Caco-2 (cell line): ENCODE results near the gene RBFOX1. TPM values are rescaled to one million over a fixed set of nuclear protein-coding genes. Genes with fewer than 3 reads are reported as not detected.

Experiments
- BruUV-seq: library from RNA; stranded (reverse); fragments of 400-500 nt; replicated peaks from 2 replicates; lab custom pipeline; 2021; lab: Mats Ljungman, UMichigan
- CTCF ChIA-PET: fragments of 300-600 bp; sonication (Branson Sonifier 250); formaldehyde crosslinking; loops from one replicate; lab custom pipeline; 2022; ENCODE audit warnings: antibody characterized with exemption; lab: Charles Lee
- POLR2A ChIA-PET: fragments of 300-600 bp; sonication (Branson Sonifier 250); formaldehyde crosslinking; loops from one replicate; lab custom pipeline; 2022; ENCODE audit warnings: antibody characterized with exemption; lab: Charles Lee
- DNase-seq, 2 experiments: peaks; one replicate each; pipeline versions ENCODE4 v3.0.0 to v3.0.0-alpha.2; 2020 to 2022
- H3K27me3 ChIP-seq: replicated peaks from 2 replicates; pipeline ENCODE4 v1.6.0; 2011; ENCODE audit warnings: low read length; ENCODE audit not compliant: control insufficient read depth, insufficient read depth
- H3K36me3 ChIP-seq: 2 replicates; pipeline ENCODE4 v1.5.1; 2011; ENCODE audit warnings: low read length; ENCODE audit not compliant: control insufficient read depth, insufficient read depth
- H3K4me1 ChIP-seq: fragments of 250-450 bp; sonication (Bioruptor Pico); 2 replicates; pipeline ENCODE4 v1.5.1; 2020; ENCODE audit warnings: mild to moderate bottlenecking
- H3K4me3 ChIP-seq: 2 replicates; pipeline ENCODE4 v1.5.1; 2011; ENCODE audit warnings: low read depth, mild to moderate bottlenecking, control low read depth, low read length
- H3K9me3 ChIP-seq: fragments of 250-450 bp; sonication (Bioruptor Pico); 2 replicates; pipeline ENCODE4 v1.5.1; 2020; ENCODE audit warnings: mild to moderate bottlenecking, moderate library complexity
- H3K27ac Mint-ChIP-seq: one replicate; pipeline ENCODE4 v1.8.0; 2022; ENCODE audit warnings: mixed read lengths; ENCODE audit not compliant: unreplicated experiment
- H3K27me3 Mint-ChIP-seq: one replicate; pipeline ENCODE4 v1.8.0; 2022; ENCODE audit warnings: mixed read lengths; ENCODE audit not compliant: insufficient read depth, unreplicated experiment
- H3K36me3 Mint-ChIP-seq: one replicate; pipeline ENCODE4 v1.8.0; 2022; ENCODE audit warnings: mild to moderate bottlenecking, mixed read lengths; ENCODE audit not compliant: insufficient read depth, unreplicated experiment
- H3K4me1 Mint-ChIP-seq: one replicate; pipeline ENCODE4 v1.8.0; 2022; ENCODE audit warnings: low read depth, mixed read lengths; ENCODE audit not compliant: unreplicated experiment
- H3K4me3 Mint-ChIP-seq: one replicate; pipeline ENCODE4 v1.8.0; 2022; ENCODE audit warnings: mild to moderate bottlenecking, moderate library complexity, mixed read lengths; ENCODE audit not compliant: unreplicated experiment
- H3K9me3 Mint-ChIP-seq: one replicate; pipeline ENCODE4 v1.8.0; 2022; ENCODE audit warnings: mixed read lengths; ENCODE audit not compliant: unreplicated experiment
- intact Hi-C: fragments of 100-400 bp; cut with micrococcal nuclease; formaldehyde crosslinking; loops from one replicate; pipeline ENCODE4 v1.10.0; 2022; ENCODE audit not compliant: unreplicated experiment
- total RNA-seq: library from RNA; stranded (reverse); gene quantifications from 2 replicates; pipeline ENCODE4 v1.2.3, GENCODE V29; 2022
- TF ChIP-seq, protein P1 (sequence below), 2 experiments: fragments of 200-600 bp in 1 of 2; IDR thresholded peaks; 1 replicate in 1 of 2; 2 replicates in 1 of 2; pipeline versions ENCODE4 v1.5.1 to v1.8.0; 2011 to 2022; ENCODE audit warnings: antibody characterized with exemption in 1 of 2, control low read depth in 1 of 2, inconsistent platforms in 1 of 2, low read depth in 1 of 2, low read length in 1 of 2, mild to moderate bottlenecking in 1 of 2, moderate library complexity in 1 of 2; ENCODE audit not compliant: insufficient read depth in 1 of 2, severe bottlenecking in 1 of 2, unreplicated experiment in 1 of 2

Gene RBFOX1
- total RNA-seq, 1 experiment from 2014 or later: 0.91 TPM

DNA sequence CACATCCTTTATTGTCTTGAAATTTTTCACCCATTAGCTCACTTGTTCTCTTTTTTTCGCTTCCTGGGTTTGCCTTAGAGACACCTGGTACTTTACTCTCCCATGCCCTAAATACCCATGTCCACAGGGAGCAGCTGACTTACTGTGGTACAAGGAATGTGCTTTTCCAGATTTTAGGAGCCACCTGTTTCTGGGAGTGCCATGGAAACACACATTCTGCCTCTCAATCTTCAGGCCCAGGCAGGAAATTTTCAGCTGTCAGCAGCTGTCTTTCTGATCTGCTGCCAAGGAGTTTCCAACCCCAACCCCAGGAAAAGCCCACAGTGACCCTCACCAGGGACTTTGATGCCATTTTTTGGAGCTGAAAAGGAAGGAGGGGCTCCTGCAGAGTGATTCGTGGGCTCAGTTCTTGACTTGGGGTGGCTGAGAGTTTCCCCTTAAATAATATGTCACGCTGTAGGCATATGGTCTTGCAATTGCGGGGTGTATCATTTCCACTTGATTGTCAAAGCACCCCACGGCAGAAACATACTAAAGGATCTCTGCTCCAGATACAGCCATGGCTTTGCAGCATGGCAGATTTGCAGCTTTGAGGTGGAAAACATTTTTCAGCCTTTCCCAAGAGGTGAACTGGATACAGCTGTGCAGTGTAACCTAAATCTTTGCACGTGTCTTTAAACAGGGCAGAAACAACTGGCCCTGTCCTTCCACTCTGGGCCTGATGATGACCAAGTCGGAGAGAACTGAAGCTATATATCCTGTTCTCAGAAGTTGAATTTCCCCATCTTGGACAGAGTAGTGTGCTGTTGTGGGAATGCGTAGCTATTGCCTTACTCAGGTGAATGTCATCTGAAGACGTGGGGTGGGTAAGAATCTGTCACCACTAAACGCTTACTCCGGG, 19.2 kb downstream of the RBFOX1 start:
- BruUV-seq: no TSS peak
- no peak for DNase-seq
- Histone ChIP-seq H3K4me1 (no peaks in the 10 kb centered on the region), H3K4me3 (no peak overlapping the region), H3K9me3 (no peaks in the 10 kb centered on the region), H3K36me3 (no peaks in the 10 kb centered on the region), H3K27me3 (no peaks in the 10 kb centered on the region)
- Mint-ChIP-seq H3K4me3 (no peak overlapping the region), H3K9me3 (peaks cover 9% of the 10 kb centered on the region), H3K27ac (no peak overlapping the region), H3K36me3 (no peaks in the 10 kb centered on the region), H3K4me1 (no peaks in the 10 kb centered on the region), H3K27me3 (peaks cover 12% of the 10 kb centered on the region)
- intact Hi-C loops: no loop called here
- ChIA-PET CTCF (no interaction called here), POLR2A (no interaction called here)
- TF ChIP-seq, protein P1, sequence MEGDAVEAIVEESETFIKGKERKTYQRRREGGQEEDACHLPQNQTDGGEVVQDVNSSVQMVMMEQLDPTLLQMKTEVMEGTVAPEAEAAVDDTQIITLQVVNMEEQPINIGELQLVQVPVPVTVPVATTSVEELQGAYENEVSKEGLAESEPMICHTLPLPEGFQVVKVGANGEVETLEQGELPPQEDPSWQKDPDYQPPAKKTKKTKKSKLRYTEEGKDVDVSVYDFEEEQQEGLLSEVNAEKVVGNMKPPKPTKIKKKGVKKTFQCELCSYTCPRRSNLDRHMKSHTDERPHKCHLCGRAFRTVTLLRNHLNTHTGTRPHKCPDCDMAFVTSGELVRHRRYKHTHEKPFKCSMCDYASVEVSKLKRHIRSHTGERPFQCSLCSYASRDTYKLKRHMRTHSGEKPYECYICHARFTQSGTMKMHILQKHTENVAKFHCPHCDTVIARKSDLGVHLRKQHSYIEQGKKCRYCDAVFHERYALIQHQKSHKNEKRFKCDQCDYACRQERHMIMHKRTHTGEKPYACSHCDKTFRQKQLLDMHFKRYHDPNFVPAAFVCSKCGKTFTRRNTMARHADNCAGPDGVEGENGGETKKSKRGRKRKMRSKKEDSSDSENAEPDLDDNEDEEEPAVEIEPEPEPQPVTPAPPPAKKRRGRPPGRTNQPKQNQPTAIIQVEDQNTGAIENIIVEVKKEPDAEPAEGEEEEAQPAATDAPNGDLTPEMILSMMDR (IDR thresholded peaks at IDR 0.05; ENCODE audit: insufficient read depth in 1 of 2, low read depth in 1 of 2, low read length in 1 of 2, severe bottlenecking in 1 of 2, unreplicated experiment in 1 of 2): no peak

DNA sequence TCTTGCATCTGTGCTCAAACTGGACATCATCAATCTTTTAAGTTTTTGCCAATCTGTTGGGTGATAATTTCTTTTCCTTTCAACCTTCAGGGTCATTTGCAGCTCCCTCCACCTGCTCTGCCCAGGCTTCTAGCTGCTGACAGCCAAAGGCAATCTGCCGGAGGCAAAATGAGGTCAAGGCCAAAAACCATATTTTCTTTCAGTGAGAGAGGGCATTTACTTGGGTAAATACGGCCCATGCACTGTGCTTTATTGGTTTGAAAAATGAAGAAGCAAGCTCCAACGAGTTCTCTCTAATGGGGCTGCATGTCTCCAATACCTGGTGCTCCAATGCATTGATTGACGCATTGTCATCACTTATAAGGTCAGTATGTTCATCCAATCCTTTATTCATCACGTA, 23.1 kb downstream of the RBFOX1 start:
- no TSS peak for BruUV-seq
- Mint-ChIP-seq H3K27me3 (peaks cover 18% of the 10 kb centered on the region), H3K9me3 (peaks cover 9% of the 10 kb centered on the region), H3K4me1 (no peaks in the 10 kb centered on the region), H3K27ac (no peak overlapping the region), H3K4me3 (no peak overlapping the region), H3K36me3 (no peaks in the 10 kb centered on the region)
- no peak overlapping the region for H3K4me3 ChIP-seq
- TF ChIP-seq, protein P1 (IDR thresholded peaks at IDR 0.05; ENCODE audit: insufficient read depth in 1 of 2, low read depth in 1 of 2, low read length in 1 of 2, severe bottlenecking in 1 of 2, unreplicated experiment in 1 of 2): no peak
- DNase-seq: no peak
- intact Hi-C loops: no loop called here
- ChIA-PET CTCF (no interaction called here), POLR2A (no interaction called here)
- no peaks in the 10 kb centered on the region for H3K36me3 ChIP-seq
- no peaks in the 10 kb centered on the region for H3K27me3 ChIP-seq
- H3K4me1 ChIP-seq: no peaks in the 10 kb centered on the region
- no peaks in the 10 kb centered on the region for H3K9me3 ChIP-seq

DNA sequence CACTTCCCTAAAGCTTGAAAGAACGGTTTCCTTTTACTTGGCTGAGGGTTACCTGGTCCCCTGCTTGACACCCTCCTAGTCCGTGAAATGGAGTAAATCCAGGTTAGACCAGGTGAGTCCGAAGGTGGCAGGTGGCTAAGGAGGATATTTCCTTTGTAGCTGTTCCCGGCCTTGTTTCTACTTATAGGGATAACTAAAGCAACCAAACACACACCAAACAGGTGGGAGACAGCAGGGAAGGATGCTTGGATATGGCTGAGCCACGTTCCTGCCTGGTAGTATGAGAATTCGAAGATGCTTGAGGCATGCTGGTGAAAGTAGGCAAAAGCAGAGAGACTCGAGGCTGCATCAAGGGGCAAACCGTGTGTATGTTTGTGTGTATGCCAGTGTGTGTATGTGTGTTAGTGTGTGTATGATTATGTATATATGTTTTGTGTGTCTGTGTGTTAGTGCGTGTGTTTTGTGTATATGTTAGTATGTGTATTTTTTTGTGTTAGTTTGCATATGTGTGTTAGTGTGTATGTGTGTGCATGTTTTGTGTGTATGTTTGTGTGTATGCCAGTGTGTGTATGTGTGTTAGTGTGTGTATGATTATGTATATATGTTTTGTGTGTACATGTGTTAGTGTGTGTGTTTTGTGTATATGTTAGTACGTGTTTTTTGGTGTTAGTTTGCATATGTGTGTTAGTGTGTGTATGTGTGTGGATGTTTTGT, 28.9 kb downstream of the RBFOX1 start:
- intact Hi-C loops: no loop called here
- Histone ChIP-seq H3K36me3 (no peaks in the 10 kb centered on the region), H3K27me3 (no peaks in the 10 kb centered on the region; the same call in 1 of the 2 replicates), H3K4me3 (no peak overlapping the region), H3K4me1 (no peaks in the 10 kb centered on the region), H3K9me3 (no peaks in the 10 kb centered on the region)
- CTCF ChIA-PET: no interaction called here
- Mint-ChIP-seq H3K27ac (no peak overlapping the region), H3K36me3 (no peaks in the 10 kb centered on the region), H3K4me3 (no peak overlapping the region), H3K27me3 (peaks cover 8% of the 10 kb centered on the region), H3K9me3 (no peaks in the 10 kb centered on the region), H3K4me1 (no peaks in the 10 kb centered on the region)
- TF ChIP-seq, protein P1 (IDR thresholded peaks at IDR 0.05; ENCODE audit: insufficient read depth in 1 of 2, low read depth in 1 of 2, low read length in 1 of 2, severe bottlenecking in 1 of 2, unreplicated experiment in 1 of 2): no peak
- POLR2A ChIA-PET: no interaction called here
- no peak for DNase-seq
- no TSS peak for BruUV-seq
